T-helper 1 cell treated with Interleukin-12 subunit alpha and Interleukin-12 subunit beta and Interleukin-4 antibody, amounts not matched to agents 30 μg/mL and 1 μg/mL, for 36 hours (primary cell): ENCODE results near the gene NEK9.
"Not testable (repeated sequence)": the region's sequence is repeated elsewhere in the genome, so short reads cannot be mapped to it uniquely, and the experiment has no call there.

Experiments
- H3K27ac Mint-ChIP-seq: one replicate; pipeline ENCODE4 v1.8.0; 2021; ENCODE audit warnings: mild to moderate bottlenecking, mixed read lengths
- H3K27me3 Mint-ChIP-seq: one replicate; pipeline ENCODE4 v1.8.0; 2021; ENCODE audit warnings: low read depth, mixed read lengths
- H3K36me3 Mint-ChIP-seq: one replicate; pipeline ENCODE4 v1.8.0; 2021; ENCODE audit warnings: low read depth, mixed read lengths
- H3K4me1 Mint-ChIP-seq: one replicate; pipeline ENCODE4 v1.8.0; 2021; ENCODE audit warnings: low read depth, mixed read lengths
- H3K4me3 Mint-ChIP-seq: one replicate; pipeline ENCODE4 v1.8.0; 2021; ENCODE audit warnings: mild to moderate bottlenecking, moderate library complexity, mixed read lengths
- H3K9me3 Mint-ChIP-seq: one replicate; pipeline ENCODE4 v1.8.0; 2021; ENCODE audit warnings: mixed read lengths

NEK9 gene

GRCh38 chr14:75134644-75135043 is 7.8 kb upstream of the NEK9 start:
- no peaks in the 10 kb centered on the region for H3K27me3 Mint-ChIP-seq
- H3K9me3 Mint-ChIP-seq = no peaks in the 10 kb centered on the region
- no peak overlapping the region for H3K27ac Mint-ChIP-seq
- H3K36me3 Mint-ChIP-seq = peaks cover 28% of the 10 kb centered on the region
- H3K4me1 Mint-ChIP-seq = peaks cover 21% of the 10 kb centered on the region
- no peak overlapping the region for H3K4me3 Mint-ChIP-seq

GRCh38 chr14:75133597-75133996 is 6.7 kb upstream of the NEK9 start:
- Mint-ChIP-seq H3K27me3 (no peaks in the 10 kb centered on the region), H3K4me3 (no peak overlapping the region), H3K4me1 (peaks cover 11% of the 10 kb centered on the region), H3K9me3 (no peaks in the 10 kb centered on the region), H3K36me3 (peaks cover 28% of the 10 kb centered on the region), H3K27ac (no peak overlapping the region)

GRCh38 chr14:75132382-75133086 is 5.7 kb upstream of the NEK9 start:
- H3K36me3 Mint-ChIP-seq = peaks cover 28% of the 10 kb centered on the region
- no peaks in the 10 kb centered on the region for H3K9me3 Mint-ChIP-seq
- H3K27me3 Mint-ChIP-seq = no peaks in the 10 kb centered on the region
- no peak overlapping the region for H3K27ac Mint-ChIP-seq
- H3K4me3 Mint-ChIP-seq = no peak overlapping the region
- peaks cover 11% of the 10 kb centered on the region for H3K4me1 Mint-ChIP-seq

- no peaks in the 10 kb centered on the region for H3K9me3 Mint-ChIP-seq
- H3K36me3 Mint-ChIP-seq = peaks cover 31% of the 10 kb centered on the region
- no peaks in the 10 kb centered on the region for H3K27me3 Mint-ChIP-seq
- H3K4me3 Mint-ChIP-seq = peak overlapping the region; percentile 36
- H3K27ac Mint-ChIP-seq = peak overlapping the region; percentile 86
- peaks cover 33% of the 10 kb centered on the region for H3K4me1 Mint-ChIP-seq
These were observed 1.7 kb upstream of the NEK9 start for GRCh38 chr14:75128596-75128990.

- H3K27me3 Mint-ChIP-seq = no peaks in the 10 kb centered on the region
- H3K4me1 Mint-ChIP-seq = peaks cover 33% of the 10 kb centered on the region
- H3K27ac Mint-ChIP-seq = peak overlapping the region; percentile 86
- no peaks in the 10 kb centered on the region for H3K9me3 Mint-ChIP-seq
- peak overlapping the region; percentile 93 for H3K4me3 Mint-ChIP-seq
- peaks cover 28% of the 10 kb centered on the region for H3K36me3 Mint-ChIP-seq
These were observed 1.2 kb upstream of the NEK9 start for GRCh38 chr14:75127903-75128595.

- Mint-ChIP-seq H3K4me3 (peak overlapping the region; percentile 93), H3K36me3 (peaks cover 24% of the 10 kb centered on the region), H3K27ac (peak overlapping the region; percentile 92), H3K4me1 (peaks cover 30% of the 10 kb centered on the region)
- H3K9me3 Mint-ChIP-seq, H3K27me3 Mint-ChIP-seq: not testable (repeated sequence)
These were observed 599 bp upstream of the NEK9 start for GRCh38 chr14:75127474-75127820.

- H3K4me3 Mint-ChIP-seq = peak overlapping the region; percentile 93
- peaks cover 27% of the 10 kb centered on the region for H3K36me3 Mint-ChIP-seq
- peak overlapping the region; percentile 90 for H3K27ac Mint-ChIP-seq
- peaks cover 30% of the 10 kb centered on the region for H3K4me1 Mint-ChIP-seq
- H3K9me3 Mint-ChIP-seq = no peaks in the 10 kb centered on the region
- H3K27me3 Mint-ChIP-seq = no peaks in the 10 kb centered on the region
These were observed 715 bp downstream of the NEK9 start for GRCh38 chr14:75126121-75126544.

- Mint-ChIP-seq H3K9me3 (no peaks in the 10 kb centered on the region), H3K36me3 (peaks cover 28% of the 10 kb centered on the region), H3K4me3 (peak overlapping the region; percentile 93), H3K27ac (peak overlapping the region; percentile 90), H3K27me3 (no peaks in the 10 kb centered on the region), H3K4me1 (peaks cover 32% of the 10 kb centered on the region)
These were observed 1.2 kb downstream of the NEK9 start for GRCh38 chr14:75125617-75126016.

- peaks cover 35% of the 10 kb centered on the region for H3K36me3 Mint-ChIP-seq
- no peaks in the 10 kb centered on the region for H3K9me3 Mint-ChIP-seq
- no peaks in the 10 kb centered on the region for H3K27me3 Mint-ChIP-seq
- peak overlapping the region; percentile 50 for H3K4me3 Mint-ChIP-seq
- H3K27ac Mint-ChIP-seq = peak overlapping the region; percentile 79
- peaks cover 38% of the 10 kb centered on the region for H3K4me1 Mint-ChIP-seq
These were observed 2.9 kb downstream of the NEK9 start for GRCh38 chr14:75123991-75124390.

GRCh38 chr14:75121552-75121951 is 5.3 kb downstream of the NEK9 start:
- H3K36me3 Mint-ChIP-seq = peaks cover 38% of the 10 kb centered on the region
- no peaks in the 10 kb centered on the region for H3K9me3 Mint-ChIP-seq
- peaks cover 29% of the 10 kb centered on the region for H3K4me1 Mint-ChIP-seq

GRCh38 chr14:75120541-75121291 is 6.1 kb downstream of the NEK9 start:
- H3K27ac Mint-ChIP-seq = no peak overlapping the region
- peaks cover 24% of the 10 kb centered on the region for H3K4me1 Mint-ChIP-seq
- H3K36me3 Mint-ChIP-seq = peaks cover 36% of the 10 kb centered on the region
- H3K4me3 Mint-ChIP-seq = no peak overlapping the region
- H3K27me3 Mint-ChIP-seq = no peaks in the 10 kb centered on the region
- no peaks in the 10 kb centered on the region for H3K9me3 Mint-ChIP-seq

More at GRCh38 chr14:75121552-75121951, 5.3 kb downstream of the NEK9 start:
- no peak overlapping the region for H3K4me3 Mint-ChIP-seq
- H3K27ac Mint-ChIP-seq = no peak overlapping the region
- H3K27me3 Mint-ChIP-seq = no peaks in the 10 kb centered on the region

- H3K4me1 Mint-ChIP-seq = peaks cover 20% of the 10 kb centered on the region
- no peak overlapping the region for H3K27ac Mint-ChIP-seq
- no peak overlapping the region for H3K4me3 Mint-ChIP-seq
- no peaks in the 10 kb centered on the region for H3K27me3 Mint-ChIP-seq
- H3K9me3 Mint-ChIP-seq = no peaks in the 10 kb centered on the region
- H3K36me3 Mint-ChIP-seq = peaks cover 37% of the 10 kb centered on the region
These were observed 7.8 kb downstream of the NEK9 start for GRCh38 chr14:75119056-75119455.

- Mint-ChIP-seq H3K9me3 (no peaks in the 10 kb centered on the region), H3K27ac (peak overlapping the region; percentile 59), H3K4me1 (peaks cover 13% of the 10 kb centered on the region), H3K4me3 (peak overlapping the region; percentile 29), H3K36me3 (peaks cover 56% of the 10 kb centered on the region), H3K27me3 (no peaks in the 10 kb centered on the region)
These were observed 12.8 kb downstream of the NEK9 start for GRCh38 chr14:75113932-75114539.

GRCh38 chr14:75109877-75110276 is 17.0 kb downstream of the NEK9 start:
- no peaks in the 10 kb centered on the region for H3K27me3 Mint-ChIP-seq
- H3K36me3 Mint-ChIP-seq = peaks cover 57% of the 10 kb centered on the region
- no peak overlapping the region for H3K27ac Mint-ChIP-seq
- no peak overlapping the region for H3K4me3 Mint-ChIP-seq
- peaks cover 13% of the 10 kb centered on the region for H3K4me1 Mint-ChIP-seq
- no peaks in the 10 kb centered on the region for H3K9me3 Mint-ChIP-seq
